GM12864 (cell line): ENCODE results near the gene ASIC4.

Experiments
- DNase-seq: peaks from one replicate; pipeline ENCODE4 v3.0.0-alpha.2; 2011; ENCODE audit warnings: low read depth
- H3K4me3 ChIP-seq: 2 replicates; pipeline ENCODE4 v1.5.1; 2011; ENCODE audit warnings: mild to moderate bottlenecking, low read depth, low read length, control low read depth
- CTCF ChIP-seq: IDR thresholded peaks from 2 replicates; pipeline ENCODE4 v1.5.1; 2011; ENCODE audit warnings: low read depth, mild to moderate bottlenecking, moderate library complexity, low read length, control low read depth, inconsistent platforms; ENCODE audit errors: missing control alignments

Gene ASIC4

GRCh38 chr2:219536425-219536824 is 22.1 kb downstream of the ASIC4 start:
- H3K4me3 ChIP-seq = no peak overlapping the region
- no peak for TF ChIP-seq CTCF
- DNase-seq = no peak

- H3K4me3 ChIP-seq = no peak overlapping the region
- TF ChIP-seq CTCF = no peak
- DNase-seq = no peak
Observed at GRCh38 chr2:219536967-219537366, 22.7 kb downstream of the ASIC4 start.

GRCh38 chr2:219537657-219538488 is 23.6 kb downstream of the ASIC4 start:
- TF ChIP-seq CTCF = no peak
- no peak for DNase-seq
- H3K4me3 ChIP-seq = no peak overlapping the region

- DNase-seq = no peak
- H3K4me3 ChIP-seq = no peak overlapping the region
- no peak for TF ChIP-seq CTCF
Observed at GRCh38 chr2:219538504-219538951, 24.2 kb downstream of the ASIC4 start.

GRCh38 chr2:219538956-219539788 is 24.9 kb downstream of the ASIC4 start:
- DNase-seq = no peak
- no peak for TF ChIP-seq CTCF
- no peak overlapping the region for H3K4me3 ChIP-seq

- no peak for TF ChIP-seq CTCF
- no peak for DNase-seq
- H3K4me3 ChIP-seq = no peak overlapping the region
Observed at GRCh38 chr2:219539926-219540678, 25.8 kb downstream of the ASIC4 start.
